GM19372 (cell line): Measurements from ENCODE around the gene RNF214.
"Not testable (repeated sequence)": the region's sequence is repeated elsewhere in the genome, so short reads cannot be mapped to it uniquely, and the experiment has no call there.

Experiments used
- ATAC-seq: cut with Tn5 transposase; IDR thresholded peaks from one replicate; pipeline ENCODE4 v1.9.1; 2021; ENCODE audit warnings: mild to moderate bottlenecking, low read depth, moderate library complexity; ENCODE audit not compliant: unreplicated experiment

Gene RNF214

DNA sequence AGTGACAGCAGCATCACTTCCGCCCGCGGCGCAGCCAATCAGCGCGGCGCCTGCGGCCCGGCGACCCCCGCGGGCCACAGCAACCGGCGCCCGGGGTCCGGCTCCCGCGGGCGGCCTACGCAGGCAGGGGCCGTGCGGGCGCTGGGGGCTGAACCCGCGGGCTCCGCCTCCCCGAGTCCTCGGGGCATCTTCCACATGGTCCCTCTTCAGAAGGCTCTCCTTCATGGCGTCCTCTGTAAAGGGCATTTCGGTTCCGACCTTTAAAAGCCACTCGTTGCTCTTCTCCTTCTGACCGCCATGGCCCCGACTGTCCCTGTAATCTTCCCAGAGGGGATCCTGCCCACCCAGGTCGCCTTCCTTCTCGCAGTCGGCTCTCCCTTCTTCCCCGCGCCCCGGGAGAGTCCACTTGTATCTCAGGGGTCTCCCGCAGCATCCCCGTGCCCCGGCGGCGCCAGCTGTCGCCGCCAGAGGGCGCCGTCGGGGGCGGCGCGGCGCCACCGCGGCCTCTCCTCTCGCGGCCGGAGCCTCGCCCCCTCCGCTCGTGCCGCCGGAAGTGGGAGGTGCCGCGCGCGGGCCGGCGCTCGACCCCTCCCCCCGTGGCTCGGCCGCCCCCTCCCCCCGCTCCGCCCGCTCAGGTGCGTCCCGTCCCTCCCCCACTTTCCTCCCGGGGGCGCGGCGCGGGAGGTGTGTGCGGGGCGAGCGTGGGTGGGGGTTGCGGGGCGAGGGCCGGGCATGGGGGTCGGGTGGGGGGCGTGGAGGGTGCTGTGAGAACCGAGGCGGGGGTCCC is at the start of gene RNF214:
RNF214 (plus strand) TSS at position 580 of the 787 bp plus-strand sequence. CDS start 1,602 bp downstream, outside the sequence.
- peak; percentile 79 for ATAC-seq

DNA sequence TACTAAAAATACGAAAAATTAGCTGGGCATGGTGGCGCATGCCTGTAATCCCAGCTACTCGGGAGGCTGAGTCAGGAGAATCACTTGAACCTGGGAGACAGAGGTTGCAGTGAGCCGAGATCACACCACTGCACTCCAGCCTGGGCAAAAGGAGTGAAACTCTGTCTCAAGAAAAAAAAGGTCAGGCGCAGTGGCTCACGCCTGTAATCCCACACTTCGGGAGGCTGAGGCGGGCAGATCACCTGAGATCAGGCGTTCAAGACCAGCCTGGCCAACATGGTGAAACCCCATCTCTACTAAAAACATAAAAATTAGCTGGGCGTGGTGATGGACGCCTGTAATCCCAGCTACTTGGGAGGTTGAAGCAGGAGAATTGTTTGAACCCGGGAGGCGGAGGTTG is 49.3 kb upstream of the RNF214 start:
- not testable (repeated sequence) for ATAC-seq

DNA sequence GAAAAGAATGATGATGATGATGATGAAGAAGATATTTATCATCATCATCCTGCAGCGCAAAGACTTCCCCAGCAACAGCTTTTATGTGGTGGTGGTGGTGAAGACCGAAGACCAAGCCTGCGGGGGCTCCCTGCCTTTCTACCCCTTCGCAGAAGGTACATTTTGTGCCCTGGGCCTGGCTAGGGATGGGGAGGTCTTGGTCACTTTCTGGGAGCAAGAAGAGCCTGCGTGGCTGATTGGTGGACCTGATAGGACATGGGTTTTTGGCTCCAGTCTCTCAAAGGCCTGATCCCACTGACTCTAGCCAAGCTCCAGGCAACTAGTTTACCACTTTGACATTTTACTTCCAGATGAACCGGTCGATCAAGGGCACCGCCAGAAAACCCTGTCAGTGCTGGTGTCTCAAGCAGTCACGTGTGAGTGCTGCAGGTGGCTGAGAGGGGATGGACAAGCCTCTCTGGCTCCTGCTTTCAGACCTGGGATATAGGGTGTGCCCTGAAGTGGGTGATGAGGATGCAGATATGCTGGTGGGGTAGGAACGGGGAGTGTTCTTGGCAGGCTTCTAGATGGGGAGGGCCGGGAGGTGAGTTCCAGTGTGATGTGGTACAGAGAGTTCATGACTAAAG is 48.6 kb upstream of the RNF214 start:
- ATAC-seq: no peak

DNA sequence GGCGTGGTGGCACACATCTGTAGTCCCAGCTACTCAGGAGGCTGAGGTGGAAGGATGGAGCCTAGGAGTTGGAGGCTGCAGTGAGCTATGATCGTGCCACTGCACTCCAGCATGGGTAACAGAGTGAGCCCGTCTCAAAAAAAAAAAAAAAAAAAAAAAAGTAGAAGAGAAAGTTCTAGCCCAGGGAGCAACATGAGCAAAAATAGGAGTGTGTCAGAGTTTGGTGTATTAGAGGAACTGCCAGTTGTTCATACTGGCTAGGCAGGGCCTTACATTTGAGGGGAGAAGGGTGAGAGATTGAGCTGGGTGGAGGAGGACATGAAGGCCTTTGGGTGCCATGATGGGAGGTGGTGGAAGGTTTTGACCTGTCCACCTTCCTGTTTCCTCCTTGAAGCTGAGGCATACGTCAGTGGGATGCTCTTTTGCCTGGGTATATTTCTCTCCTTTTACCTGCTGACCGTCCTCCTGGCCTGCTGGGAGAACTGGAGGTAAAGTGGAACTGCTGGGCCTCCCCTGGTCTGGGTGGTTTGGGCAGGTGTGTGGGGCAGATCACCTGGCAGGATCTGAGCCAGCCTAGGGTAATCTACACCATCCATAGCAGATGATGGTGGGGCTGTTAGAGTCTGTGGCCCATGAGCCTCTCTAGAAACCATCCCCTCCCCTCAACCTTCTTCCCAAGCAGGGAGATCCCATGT is 46.6 kb upstream of the RNF214 start:
- no peak for ATAC-seq

DNA sequence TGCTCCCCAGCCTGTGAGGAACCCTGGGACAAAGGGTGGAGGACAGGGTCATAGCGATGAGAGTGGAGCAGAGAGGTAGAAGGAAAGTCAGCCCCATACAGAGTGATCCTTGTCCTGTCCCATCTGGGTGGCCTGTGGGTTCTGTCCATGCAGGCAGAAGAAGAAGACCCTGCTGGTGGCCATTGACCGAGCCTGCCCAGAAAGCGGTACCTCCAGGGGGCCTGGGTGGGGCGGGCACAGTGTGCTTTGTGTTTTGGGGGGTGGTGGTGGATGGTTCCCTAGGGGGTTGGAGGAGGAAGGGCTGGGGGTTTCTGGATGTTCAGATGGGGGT is 46.1 kb upstream of the RNF214 start:
- ATAC-seq: no peak

DNA sequence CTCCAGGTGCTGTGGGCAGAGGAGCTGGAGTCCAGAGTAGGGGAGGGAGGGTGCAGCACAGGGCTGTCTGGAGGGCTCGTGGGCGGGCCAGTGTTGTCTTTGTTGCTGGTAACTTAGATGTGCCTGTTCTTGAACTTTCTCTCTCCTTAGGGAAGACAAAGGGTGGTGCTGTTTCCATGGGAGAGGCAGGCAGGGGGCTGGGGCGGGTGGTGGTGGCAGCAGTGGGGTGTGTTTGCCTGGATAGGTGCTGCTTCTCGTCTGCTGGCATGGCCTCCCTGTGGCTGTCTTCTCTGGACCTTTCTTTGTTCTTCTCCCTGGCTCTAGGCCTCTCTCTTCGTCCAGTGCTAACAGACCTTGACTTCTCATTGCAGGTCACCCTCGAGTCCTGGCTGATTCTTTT is 45.5 kb upstream of the RNF214 start:
- no peak for ATAC-seq

DNA sequence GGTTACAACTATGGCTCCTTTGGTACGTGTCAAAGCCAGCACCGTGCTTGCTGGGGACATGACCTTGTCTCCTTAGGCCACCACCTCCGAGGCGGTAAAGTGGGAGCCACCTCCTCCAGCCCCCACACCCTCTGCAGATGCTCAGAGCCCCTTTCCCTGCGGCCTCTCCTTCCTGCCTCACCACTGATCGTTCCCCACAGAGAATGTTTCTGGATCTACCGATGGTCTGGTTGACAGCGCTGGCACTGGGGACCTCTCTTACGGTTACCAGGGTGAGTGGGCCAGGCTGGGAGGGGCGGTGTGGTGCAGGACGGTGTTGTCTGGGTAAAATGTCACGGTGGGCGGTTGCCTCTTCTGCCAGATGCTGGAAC is 45.1 kb upstream of the RNF214 start:
- no peak for ATAC-seq

DNA sequence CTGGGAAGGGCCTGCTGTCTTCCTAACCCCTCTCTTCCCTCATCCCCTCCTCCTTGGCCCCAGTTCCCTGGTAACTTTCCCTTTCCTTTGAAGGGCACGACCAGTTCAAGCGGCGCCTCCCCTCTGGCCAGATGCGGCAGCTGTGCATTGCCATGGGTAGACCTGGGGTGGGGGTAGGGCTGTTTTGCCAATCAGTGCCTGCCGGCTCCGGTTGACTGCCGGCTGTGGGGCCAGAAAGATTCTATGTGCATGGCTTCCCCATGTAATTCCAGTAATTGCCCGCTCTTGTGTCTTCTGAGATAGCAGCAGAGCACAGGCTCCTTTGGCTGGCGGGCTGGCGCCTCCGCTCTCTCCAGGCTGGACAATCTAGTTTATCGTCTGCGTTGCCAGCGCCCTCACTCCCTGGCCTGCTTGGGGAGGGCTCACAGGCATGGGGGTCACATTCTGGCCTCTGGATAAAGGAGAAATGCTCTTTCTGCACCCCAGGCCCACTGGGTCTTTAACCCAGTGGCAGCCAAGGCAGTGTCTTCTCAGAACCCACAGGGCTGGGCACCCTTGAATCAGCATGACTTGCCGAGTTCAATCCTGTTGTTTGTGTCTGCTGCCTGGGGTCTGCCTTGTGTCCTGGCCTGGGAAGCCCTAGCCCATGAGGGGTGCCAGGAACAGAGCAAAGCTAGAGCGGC is 44.5 kb upstream of the RNF214 start:
- ATAC-seq: no peak

DNA sequence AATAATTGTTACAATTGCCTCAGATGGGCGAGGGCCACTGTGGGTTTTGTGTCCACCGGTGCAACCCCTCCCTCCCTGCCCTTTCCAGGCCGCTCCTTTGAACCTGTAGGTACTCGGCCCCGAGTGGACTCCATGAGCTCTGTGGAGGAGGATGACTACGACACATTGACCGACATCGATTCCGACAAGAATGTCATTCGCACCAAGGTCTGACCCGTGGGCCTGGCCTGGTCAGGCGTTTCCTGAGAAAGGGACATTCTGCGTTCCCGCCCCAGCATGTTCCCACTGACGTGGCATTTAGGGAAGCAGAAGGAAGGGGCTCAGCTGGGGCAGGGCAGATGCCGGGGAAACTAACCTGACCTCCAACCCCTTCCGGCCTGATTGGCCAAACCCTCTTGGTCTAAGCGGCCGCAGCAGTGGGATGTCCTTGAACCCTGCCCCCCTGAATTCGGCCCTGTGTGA is 43.8 kb upstream of the RNF214 start:
- no peak for ATAC-seq

DNA sequence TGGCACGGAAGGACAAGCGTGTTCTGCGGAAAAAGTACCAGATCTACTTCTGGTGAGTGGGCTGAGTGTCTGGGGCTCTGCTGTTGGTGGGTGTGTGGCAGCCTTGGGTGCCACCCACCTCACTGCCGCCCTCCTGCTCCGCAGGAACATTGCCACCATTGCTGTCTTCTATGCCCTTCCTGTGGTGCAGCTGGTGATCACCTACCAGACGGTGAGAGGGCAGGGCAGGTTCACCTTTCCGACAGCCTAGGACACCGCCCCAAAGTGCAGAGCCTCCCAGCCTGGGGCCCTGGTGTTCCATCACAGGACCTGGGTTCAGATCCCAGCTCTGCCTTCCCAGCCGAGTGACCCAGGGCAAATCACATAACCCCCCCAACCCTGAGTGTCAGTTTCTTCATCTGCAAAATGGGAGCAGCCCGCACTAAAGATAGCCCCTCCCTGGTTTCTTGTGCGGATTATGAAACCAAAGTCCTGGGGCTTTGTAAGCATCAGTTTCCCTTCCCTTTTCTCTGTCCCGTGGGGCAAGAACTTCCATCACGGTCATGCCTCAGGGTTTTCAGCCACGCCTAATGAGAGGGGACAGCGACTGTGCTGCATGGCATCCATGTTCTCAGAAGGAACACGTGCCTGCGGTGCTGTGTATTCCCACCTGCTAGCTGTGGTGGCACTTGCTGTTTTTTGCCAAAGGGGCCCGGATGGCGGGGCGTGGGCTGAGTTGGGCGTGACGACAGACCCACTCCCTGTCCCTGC is 43.1 kb upstream of the RNF214 start:
- ATAC-seq: no peak

DNA sequence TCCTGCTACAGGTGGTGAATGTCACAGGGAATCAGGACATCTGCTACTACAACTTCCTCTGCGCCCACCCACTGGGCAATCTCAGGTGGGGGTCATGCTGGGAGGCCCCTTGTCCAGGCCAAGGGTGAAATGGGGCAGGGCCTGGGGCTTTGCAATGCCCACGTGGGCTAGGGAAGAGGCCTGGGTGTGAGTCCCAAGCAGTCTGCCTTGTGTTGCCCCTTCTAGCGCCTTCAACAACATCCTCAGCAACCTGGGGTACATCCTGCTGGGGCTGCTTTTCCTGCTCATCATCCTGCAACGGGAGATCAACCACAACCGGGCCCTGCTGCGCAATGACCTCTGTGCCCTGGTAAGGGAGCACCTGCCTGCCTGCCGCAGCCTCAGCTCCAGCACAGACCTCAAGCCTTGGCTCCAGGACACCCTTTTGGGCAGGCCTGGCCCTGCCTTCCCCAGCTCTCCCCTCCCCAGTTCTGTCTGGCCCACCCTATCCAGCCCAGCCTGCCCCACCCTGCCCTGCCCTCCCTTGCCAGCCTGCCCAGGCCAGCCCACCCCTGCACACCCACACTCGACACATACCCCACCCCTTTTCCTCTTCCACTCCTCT is 42.4 kb upstream of the RNF214 start:
- ATAC-seq: no peak

DNA sequence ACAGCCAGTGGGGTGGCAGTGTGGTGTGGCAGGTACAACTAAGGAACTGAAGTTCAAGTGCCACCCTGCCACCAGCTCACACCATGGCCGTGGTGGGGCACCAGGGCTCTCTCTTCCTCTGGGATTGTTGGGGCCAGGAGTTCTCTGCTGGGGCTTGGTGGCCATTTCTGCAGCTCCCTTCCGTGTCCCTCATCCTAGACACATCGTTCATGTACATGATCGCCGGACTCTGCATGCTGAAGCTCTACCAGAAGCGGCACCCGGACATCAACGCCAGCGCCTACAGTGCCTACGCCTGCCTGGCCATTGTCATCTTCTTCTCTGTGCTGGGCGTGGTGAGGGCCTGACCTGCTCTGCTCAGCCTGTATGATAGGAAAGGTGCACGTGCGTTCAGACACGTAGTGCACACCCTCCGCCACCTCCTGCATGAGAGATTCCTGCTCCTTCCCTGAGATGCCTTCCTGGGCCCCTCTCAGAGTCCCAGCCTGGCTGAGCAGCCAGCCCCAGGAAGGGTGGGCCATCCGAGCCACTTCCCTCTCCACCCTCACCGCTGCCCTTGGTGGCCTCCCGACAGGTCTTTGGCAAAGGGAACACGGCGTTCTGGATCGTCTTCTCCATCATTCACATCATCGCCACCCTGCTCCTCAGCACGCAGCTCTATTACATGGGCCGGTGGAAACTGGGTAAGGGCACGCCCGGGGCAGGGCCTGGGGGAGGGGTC is 40.6 kb upstream of the RNF214 start:
- ATAC-seq: no peak

DNA sequence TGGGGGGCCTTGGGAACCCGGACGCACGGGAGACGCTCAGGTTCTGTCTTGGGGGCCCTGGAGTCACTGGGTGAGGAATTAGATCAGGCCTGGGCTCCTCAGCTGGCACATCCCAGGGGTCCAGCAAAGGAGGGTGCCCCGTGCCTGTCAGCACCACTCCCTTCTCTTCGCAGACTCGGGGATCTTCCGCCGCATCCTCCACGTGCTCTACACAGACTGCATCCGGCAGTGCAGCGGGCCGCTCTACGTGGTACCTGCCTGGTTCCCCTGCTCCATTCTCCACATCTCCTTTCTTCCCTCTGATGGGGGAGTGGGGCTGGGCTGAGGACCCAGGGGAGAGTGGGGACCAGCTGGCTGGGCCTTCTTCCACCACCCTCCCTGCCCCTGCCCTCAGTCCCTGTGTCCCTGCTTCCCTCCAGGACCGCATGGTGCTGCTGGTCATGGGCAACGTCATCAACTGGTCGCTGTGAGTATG is 40.0 kb upstream of the RNF214 start:
- ATAC-seq: no peak

DNA sequence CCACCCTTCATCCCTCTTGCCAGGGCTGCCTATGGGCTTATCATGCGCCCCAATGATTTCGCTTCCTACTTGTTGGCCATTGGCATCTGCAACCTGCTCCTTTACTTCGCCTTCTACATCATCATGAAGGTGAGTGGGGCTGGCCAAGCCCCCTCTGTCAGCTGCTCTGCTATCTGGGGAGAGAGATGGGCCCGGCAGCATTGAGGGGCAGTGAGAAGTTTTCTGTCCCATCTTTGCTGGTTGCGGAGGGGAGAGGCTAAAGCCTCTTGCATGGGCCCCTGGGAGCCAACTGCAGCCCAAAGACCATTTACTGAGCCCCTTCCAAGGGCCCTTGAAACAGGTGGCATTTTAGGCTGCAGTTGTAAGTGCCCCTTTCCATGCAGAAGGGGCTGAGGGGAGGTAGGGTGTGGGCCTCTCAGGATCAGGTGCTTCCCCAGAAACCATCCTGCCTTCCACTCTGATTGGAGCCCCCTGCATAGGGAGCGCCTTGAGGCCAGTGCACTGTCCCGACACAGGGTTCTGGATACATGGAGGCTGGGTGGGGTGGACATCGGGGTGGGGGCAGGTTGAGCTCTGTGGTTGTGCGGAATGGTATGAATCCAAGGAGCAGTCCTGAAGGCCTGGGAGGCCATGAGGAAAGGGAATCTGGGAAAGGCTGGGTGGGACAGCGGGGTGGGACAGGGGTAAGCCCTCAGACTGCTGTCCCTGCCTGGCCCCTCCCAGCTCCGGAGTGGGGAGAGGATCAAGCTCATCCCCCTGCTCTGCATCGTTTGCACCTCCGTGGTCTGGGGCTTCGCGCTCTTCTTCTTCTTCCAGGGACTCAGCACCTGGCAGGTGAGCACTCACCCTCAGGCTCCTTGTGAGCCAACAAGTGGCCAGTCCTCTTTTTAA is 39.1 kb upstream of the RNF214 start:
- ATAC-seq: no peak

DNA sequence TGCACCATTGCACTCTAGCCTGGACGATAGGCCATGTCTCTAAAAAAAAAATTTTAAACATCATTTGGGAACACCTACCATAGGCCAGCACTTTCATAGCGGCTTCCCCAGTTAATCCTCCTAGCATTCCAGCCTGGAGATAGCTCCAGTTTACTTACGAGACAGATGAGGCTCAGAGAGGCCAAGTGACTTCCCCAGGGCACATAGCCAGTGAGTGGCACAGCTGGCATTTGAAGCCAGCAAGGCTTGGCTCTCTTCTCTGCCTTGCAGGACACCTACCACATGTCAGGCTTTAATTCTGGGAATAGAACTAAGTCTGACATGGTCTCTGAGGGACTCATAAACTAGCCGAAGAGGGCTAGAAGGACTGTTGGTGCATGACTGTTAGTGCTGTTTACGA is 38.2 kb upstream of the RNF214 start:
- ATAC-seq: no peak

DNA sequence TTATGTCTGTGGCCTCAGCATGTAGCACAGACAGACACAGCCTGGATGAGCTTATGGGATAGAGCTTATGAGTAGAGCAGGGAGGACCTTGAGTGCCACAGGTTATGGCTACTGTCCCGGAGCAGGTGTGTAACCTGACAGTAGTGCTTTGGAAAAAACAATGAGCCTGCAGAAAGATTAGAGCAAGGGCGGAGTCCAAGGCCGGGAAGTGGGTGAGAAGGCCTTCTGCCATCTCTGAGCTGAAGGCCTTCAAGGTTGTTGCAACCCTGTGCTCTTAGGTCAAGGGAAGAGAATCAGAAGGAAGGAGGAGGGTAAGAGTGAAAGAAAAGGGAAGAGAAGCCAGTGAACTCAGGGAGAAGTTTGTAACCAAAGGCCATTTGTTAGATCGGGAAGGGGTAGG is 37.2 kb upstream of the RNF214 start:
- no peak for ATAC-seq

DNA sequence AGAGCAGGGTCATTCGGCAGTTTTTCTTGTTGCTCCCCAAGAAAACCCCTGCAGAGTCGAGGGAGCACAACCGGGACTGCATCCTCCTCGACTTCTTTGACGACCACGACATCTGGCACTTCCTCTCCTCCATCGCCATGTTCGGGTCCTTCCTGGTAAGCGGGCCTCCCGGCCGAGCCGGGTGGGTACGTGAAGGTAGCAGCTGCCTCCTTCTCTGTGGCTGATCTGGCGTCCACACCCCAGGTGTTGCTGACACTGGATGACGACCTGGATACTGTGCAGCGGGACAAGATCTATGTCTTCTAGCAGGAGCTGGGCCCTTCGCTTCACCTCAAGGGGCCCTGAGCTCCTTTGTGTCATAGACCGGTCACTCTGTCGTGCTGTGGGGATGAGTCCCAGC is 36.7 kb upstream of the RNF214 start:
- ATAC-seq: no peak

DNA sequence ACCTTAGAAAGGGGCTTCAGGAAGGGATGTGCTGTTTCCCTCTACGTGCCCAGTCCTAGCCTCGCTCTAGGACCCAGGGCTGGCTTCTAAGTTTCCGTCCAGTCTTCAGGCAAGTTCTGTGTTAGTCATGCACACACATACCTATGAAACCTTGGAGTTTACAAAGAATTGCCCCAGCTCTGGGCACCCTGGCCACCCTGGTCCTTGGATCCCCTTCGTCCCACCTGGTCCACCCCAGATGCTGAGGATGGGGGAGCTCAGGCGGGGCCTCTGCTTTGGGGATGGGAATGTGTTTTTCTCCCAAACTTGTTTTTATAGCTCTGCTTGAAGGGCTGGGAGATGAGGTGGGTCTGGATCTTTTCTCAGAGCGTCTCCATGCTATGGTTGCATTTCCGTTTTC is 35.5 kb upstream of the RNF214 start:
- no peak for ATAC-seq
